Colon (tissue), 2 donors: ENCODE data around the gene CCDC112.

Experiments used
- FAIRE-seq: peaks from 2 replicates; lab custom pipeline; 2012; peaks lifted over from hg19 to GRCh38; lab: Jason Lieb, UNC
- donor health status: control.
- donor health status: control.

CCDC112 gene

GRCh38 chr5:115317320-115317719 lies 20.9 kb upstream of the CCDC112 start:
- FAIRE-seq, result no peak

GRCh38 chr5:115313632-115314031 lies 17.2 kb upstream of the CCDC112 start:
- no peak for FAIRE-seq

GRCh38 chr5:115313052-115313451 lies 16.6 kb upstream of the CCDC112 start:
- no peak for FAIRE-seq

GRCh38 chr5:115309751-115310370 lies 13.4 kb upstream of the CCDC112 start:
- peak; percentile 92 for FAIRE-seq

- no peak for FAIRE-seq
These were observed 12.4 kb upstream of the CCDC112 start for GRCh38 chr5:115308815-115309214.

GRCh38 chr5:115306011-115306536 lies 9.6 kb upstream of the CCDC112 start:
- no peak for FAIRE-seq

GRCh38 chr5:115304496-115304895 lies 8.0 kb upstream of the CCDC112 start:
- FAIRE-seq, result no peak

GRCh38 chr5:115298811-115299210 lies 2.4 kb upstream of the CCDC112 start:
- no peak for FAIRE-seq

- FAIRE-seq, result no peak
These were observed 577 bp upstream of the CCDC112 start for GRCh38 chr5:115297031-115297430.

- no peak for FAIRE-seq
These were observed 704 bp downstream of the CCDC112 start for GRCh38 chr5:115295777-115296123.

- no peak for FAIRE-seq
These were observed 5.1 kb downstream of the CCDC112 start for GRCh38 chr5:115291397-115291796.

- FAIRE-seq, result no peak
These were observed 7.3 kb downstream of the CCDC112 start for GRCh38 chr5:115289104-115289503.

- FAIRE-seq, result no peak
These were observed 12.4 kb downstream of the CCDC112 start for GRCh38 chr5:115284021-115284420.

- FAIRE-seq, result no peak
These were observed 14.3 kb downstream of the CCDC112 start for GRCh38 chr5:115282131-115282530.

GRCh38 chr5:115274584-115274983 lies 21.9 kb downstream of the CCDC112 start:
- FAIRE-seq, result no peak

- no peak for FAIRE-seq
These were observed 24.0 kb downstream of the CCDC112 start for GRCh38 chr5:115272297-115272958.

- FAIRE-seq, result no peak
These were observed 25.0 kb downstream of the CCDC112 start for GRCh38 chr5:115271295-115272050.

GRCh38 chr5:115267617-115268016 lies 28.8 kb downstream of the CCDC112 start:
- FAIRE-seq, result no peak

- FAIRE-seq, result no peak
These were observed 31.2 kb downstream of the CCDC112 start for GRCh38 chr5:115265220-115265619.

- no peak for FAIRE-seq
These were observed 31.7 kb downstream of the CCDC112 start for GRCh38 chr5:115264786-115265185.

GRCh38 chr5:115263078-115263380 lies 33.4 kb downstream of the CCDC112 start:
- no peak for FAIRE-seq

GRCh38 chr5:115262321-115263077 lies 34.0 kb downstream of the CCDC112 start, which contains the start of gene PGGT1B:
Gene PGGT1B (minus strand): TSS chr5:115262877. CDS start chr5:115262851, 26 bp downstream.
- no peak for FAIRE-seq

GRCh38 chr5:115262011-115262320 lies 34.5 kb downstream of the CCDC112 start:
- no peak for FAIRE-seq
